ENCODE results near the gene SHISAL1.

The SHISAL1 gene

DNA sequence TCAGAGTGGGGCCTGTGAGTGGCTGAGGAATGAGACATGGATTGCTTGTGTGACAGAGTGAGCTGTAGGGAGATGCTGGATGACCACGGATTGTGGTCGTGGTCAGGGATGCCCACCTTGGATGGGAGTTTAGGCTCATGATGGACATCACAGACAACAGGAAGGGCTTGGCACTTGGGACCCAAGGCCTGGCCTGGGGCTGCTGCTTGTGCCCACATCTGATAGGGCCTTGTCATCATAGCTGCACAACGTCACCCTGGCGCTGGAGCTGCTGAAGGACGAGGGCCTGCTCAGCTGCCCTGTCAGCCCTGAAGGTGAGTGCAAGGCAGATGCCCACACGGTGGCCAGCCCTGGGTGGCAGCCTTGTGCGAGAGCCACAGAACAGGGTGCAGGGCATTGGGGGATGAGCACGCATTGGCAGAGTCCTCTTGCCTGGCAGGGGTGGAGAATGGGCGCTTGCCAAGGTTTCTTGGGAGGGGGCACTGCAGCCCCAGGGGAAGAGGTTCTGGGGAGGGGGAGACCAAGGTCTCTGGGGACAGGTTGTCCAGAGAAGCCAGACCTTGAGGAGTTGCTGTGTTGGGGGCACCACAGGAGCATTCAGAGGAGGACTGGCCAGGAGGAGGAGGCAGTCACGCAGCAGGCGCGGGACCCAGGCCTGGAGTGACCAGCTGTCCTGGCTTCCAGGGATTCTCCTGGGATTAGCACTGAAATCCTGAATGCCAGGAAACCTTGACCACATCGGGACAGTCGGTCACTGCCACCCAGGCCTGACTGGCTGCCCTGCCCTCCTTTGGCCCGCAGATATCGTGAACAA, 107.0 kb downstream of the SHISAL1 start:
- peak; percentile 17 for DNase-seq

DNA sequence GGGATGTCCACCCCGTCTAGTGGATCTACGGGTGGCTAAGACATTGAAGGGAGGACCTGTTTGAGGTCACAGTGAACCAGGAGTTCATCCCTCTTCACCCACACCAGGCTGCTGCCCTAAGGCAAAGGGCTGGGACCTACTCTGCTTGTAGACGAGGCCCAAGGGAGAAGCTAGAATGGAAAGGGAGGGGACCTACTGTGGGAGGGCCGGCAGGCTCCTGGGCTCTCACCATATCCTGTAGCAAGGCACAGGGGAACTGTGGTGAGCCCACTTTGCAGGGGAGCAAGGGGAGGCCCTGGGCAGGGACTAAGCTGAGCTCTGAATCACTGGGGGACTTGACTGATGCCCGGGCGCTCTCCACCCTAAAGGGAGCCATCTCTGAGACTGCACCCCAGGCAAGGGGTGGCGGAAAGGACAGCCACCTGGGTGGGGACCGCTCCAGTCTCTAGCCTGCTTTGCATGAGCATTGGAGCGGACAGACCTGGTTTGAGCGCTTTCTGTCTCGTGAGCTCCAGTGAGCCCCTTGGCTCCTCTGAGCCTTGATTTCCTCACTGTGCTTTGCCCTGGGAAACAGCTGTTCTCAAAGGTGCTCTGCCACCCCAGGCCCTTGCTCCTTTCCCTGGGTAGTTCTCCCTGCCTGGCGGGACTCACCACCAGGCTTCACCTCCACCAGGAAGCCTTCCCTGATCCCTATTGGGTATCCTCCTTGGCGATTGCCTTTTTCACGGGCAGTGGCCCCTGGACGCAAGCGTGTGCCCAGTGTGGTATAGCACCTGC, 107.8 kb downstream of the SHISAL1 start:
- peak; percentile 21 for DNase-seq

- DNase-seq, result no peak
Observed at GRCh38 chr22:44203203-44203602, 109.5 kb downstream of the SHISAL1 start.

DNA sequence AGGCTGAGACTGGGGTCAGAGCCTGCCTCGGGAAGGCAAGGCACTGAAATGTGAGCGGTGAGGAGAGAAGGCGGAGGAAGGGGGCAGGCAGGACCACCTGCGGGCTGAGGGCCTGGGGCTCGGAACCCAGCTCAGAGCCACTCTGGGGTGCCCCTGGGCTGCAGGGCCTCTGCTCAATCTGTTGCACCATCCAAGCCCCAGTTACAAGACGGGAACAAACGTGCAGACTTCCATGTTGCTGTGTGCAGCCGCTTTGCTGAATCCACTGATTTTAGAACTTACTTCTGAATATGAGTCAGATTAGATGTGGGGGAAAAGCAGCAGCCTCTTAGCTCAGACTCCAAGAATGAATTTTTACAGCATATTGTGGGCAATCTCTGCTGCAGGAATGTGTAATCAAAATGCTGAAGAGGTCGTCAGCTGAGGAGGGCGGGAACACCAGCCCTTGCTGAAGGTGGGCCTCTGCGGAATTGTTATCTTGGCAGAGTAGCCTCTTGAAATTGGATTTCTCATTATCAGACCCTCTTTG, 110.4 kb downstream of the SHISAL1 start:
- DNase-seq, result peak; percentile 17

DNA sequence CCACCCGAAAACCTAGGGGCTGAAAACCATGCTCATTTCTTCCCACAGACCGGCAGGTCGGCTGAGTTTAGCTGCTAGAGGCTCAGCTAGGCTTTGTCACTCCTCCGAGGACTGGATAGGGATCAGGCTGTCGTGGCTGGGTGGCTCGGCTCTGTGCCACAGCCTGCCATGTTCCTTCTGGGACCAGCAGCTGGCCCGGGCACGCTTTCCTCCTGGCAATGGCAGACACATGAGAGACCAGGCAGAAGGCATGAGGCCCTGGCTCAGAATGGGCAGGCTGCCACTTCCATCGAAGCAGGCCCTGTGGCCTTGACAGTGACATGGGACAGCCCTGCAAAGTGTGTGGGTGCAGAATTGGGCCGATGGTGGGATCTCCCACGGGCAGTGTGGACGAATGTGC, 111.1 kb downstream of the SHISAL1 start:
- DNase-seq, result peak; percentile 21

GRCh38 chr22:44200855-44201550, 111.7 kb downstream of the SHISAL1 start:
- DNase-seq, result peak; percentile 21

DNA sequence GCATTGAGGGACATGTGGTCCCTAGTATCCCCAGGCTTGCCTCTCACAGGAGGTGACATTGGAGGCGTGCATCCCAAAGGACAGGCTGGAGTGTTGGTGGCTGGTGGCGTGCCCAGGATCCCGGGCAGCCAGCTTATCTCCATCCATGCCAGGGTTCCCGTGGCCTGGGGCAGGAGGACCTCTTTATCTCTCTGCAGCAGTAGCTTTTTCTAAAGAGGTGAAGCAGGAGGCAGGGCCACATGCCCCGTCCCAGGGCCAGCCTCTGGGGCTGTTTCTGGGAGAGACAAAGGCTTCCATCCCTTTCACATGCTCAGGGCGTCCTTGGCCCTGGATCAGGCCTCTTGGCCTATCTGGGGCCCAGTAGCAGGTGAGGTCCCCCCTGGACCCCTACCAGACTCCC, 112.3 kb downstream of the SHISAL1 start:
- DNase-seq, result peak; percentile 27

GRCh38 chr22:44199866-44200265, 112.9 kb downstream of the SHISAL1 start:
- no peak for DNase-seq

- no peak for DNase-seq
Observed at GRCh38 chr22:44199164-44199563, 113.6 kb downstream of the SHISAL1 start.

GRCh38 chr22:44197271-44197670, 115.5 kb downstream of the SHISAL1 start:
- no peak for DNase-seq

DNA sequence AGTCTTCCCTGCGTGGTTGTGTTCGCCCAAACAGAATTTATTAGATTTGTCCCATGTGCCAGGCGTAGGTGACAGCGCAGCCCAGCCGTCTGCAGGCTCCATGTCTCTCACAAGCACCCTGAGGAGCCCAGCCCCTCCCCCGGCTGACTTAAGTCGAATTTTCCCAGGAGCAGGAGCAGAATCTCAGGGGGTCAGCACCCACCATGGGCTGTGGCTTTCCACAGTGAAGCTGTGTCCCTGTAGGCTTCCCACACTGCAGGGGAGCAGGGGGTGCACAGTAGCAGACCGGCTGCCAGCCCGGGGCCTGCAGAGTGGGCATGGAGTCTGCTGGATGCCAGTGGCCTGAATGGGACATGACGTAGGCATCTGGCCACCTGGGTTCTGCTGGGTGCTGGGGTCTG, 116.0 kb downstream of the SHISAL1 start:
- peak; percentile 25 for DNase-seq

DNA sequence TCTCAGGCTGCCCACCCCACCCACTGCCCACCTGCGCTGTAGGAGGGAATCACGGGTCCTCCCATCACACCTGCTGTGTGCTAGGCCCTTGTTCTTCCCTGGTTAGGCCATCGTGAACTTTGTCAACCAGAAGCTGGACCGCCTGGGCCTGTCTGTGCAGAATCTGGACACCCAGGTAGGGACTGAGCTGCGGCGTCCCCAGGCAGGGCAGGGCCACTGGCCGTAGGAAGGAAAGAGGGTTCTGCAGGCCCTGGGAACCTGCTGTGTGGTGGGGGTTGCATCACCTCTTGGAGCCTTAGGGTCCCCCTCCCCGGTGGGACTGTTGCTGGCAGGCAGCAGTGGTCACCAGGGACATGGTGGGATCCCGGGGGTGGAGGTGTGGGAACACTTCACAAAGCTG, 116.5 kb downstream of the SHISAL1 start:
- no peak for DNase-seq

DNA sequence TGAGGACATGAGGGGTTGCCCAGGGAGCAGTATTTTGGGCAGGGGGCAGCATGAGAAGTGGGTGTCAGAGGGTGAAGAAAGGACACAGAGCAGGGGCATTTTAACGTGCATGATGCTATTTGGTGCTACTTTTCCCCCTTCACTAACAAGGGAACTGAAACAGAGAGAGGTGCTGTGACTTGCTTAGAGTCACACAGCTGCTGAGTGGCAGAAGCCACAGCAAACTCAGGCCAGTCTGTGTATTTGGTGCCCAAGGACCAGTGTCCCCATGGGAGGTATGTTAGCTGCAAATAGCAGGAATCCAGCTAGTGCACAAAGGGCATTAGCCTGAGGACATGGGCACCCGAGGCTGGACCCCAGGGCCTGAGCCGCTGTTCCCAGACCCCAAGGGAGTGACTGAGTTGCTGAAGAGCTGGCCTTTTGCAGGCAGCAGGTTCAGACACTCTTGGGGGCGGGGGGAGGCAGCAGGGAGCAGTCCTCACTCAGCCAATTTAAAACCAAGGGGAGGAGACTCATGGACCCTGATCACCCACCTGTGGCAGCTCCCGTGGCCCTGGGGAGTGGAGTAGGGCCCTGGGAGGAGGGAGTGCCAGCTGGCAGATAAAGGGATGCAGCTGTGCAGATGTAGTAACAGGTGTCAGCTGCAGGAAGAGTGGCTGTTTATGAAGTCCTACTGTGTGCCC, 117.4 kb downstream of the SHISAL1 start:
- DNase-seq, result no peak

DNA sequence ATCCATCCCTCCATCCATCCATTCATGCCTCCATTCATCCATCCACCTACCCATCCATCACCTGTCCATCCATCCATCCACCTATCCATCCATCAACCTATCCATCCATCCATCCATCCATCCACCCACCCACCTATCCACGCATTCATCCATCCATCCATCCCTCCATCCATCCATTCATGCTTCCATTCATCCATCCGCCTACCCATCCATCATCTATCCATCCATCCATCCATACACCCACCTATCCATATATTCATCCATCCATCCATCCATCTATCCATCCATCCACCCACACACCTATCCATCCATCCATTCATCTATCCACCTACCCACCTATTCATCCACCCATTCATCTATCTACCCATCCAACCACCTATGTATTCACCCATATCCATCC, 118.2 kb downstream of the SHISAL1 start:
- DNase-seq, result no peak
